Endothelial cell of umbilical vein (primary cell): ENCODE measurements around the gene MICAL3. TPM values are rescaled to one million over a fixed set of nuclear protein-coding genes. Genes with fewer than 3 reads are reported as not detected.
A peak's percentile ranks its signal among the peaks of the same experiment; 100 is the strongest.

Experiments used
- BruUV-seq: library from RNA; stranded (reverse); fragments of 400-500 nt; replicated peaks from 2 replicates; lab custom pipeline; 2021; lab: Mats Ljungman, UMichigan
- CTCF ChIA-PET: fragments of 300-600, 350-600 bp; sonication (Branson Sonifier 250); formaldehyde crosslinking; loops from one replicate; lab custom pipeline; 2021; ENCODE audit warnings: antibody characterized with exemption, inconsistent platforms; lab: Charles Lee
- POLR2A ChIA-PET: fragments of 300-600, 350-600 bp; sonication (Branson Sonifier 250); formaldehyde crosslinking; loops from one replicate; lab custom pipeline; 2021; ENCODE audit warnings: antibody characterized with exemption, inconsistent platforms; lab: Charles Lee
- DNase-seq: peaks from one replicate; pipeline ENCODE4 v3.0.0-alpha.2; 2011; ENCODE audit warnings: low read depth, low spot score
- FAIRE-seq: peaks from 2 replicates; lab custom pipeline; 2011; peaks lifted over from hg19 to GRCh38; lab: Jason Lieb, UNC
- H2AFZ ChIP-seq: 2 replicates; pipeline ENCODE4 v1.6.0; 2012; ENCODE audit warnings: low read depth, low read length, control low read depth, inconsistent platforms
- H3K27ac ChIP-seq: 2 replicates; pipeline ENCODE4 v1.5.1; 2011; ENCODE audit warnings: low read depth, mild to moderate bottlenecking, control low read depth, low read length, moderate library complexity; ENCODE audit not compliant: insufficient read depth
- H3K27me3 ChIP-seq, 2 experiments: 2 replicates each; pipeline versions ENCODE4 v1.6.0 to v1.6.1; 2011; ENCODE audit warnings: low read length in 2 of 2, mixed read lengths in 1 of 2; ENCODE audit not compliant: control insufficient read depth in 2 of 2, insufficient read depth in 2 of 2
- H3K36me3 ChIP-seq, 2 experiments: 2 replicates in 1 of 2; 3 replicates in 1 of 2; pipeline ENCODE4 v1.5.1; 2011; ENCODE audit warnings: low read length in 2 of 2, mild to moderate bottlenecking in 1 of 2, moderate library complexity in 1 of 2; ENCODE audit not compliant: control insufficient read depth in 2 of 2, insufficient read depth in 2 of 2; ENCODE audit errors: extremely low read depth in 1 of 2
- H3K4me1 ChIP-seq: 3 replicates; pipeline ENCODE4 v1.5.1; 2011; ENCODE audit warnings: mild to moderate bottlenecking, low read length; ENCODE audit not compliant: control insufficient read depth, insufficient read depth; ENCODE audit errors: extremely low read depth
- H3K4me2 ChIP-seq: 2 replicates; pipeline ENCODE4 v1.6.1; 2011; ENCODE audit warnings: low read length, control low read depth, mixed read lengths; ENCODE audit not compliant: insufficient read depth
- H3K4me3 ChIP-seq, 3 experiments: fragments of 200-600 bp in 1 of 3; sonication (generic), shearing (Covaris generic) in 1 of 3; replicated peaks in 1 of 3; 2 replicates each; pipeline ENCODE4 v1.5.1; 2011 to 2016; ENCODE audit warnings: control low read depth in 3 of 3, low read length in 3 of 3, mild to moderate bottlenecking in 2 of 3, inconsistent platforms in 1 of 3, low read depth in 1 of 3, moderate library complexity in 1 of 3; ENCODE audit not compliant: insufficient read depth in 1 of 3
- H3K79me2 ChIP-seq: 2 replicates; pipeline ENCODE4 v1.6.0; 2012; ENCODE audit warnings: low read length, inconsistent platforms; ENCODE audit not compliant: control insufficient read depth, insufficient read depth
- H3K9ac ChIP-seq: replicated peaks from 2 replicates; pipeline ENCODE3; 2011; ENCODE audit warnings: low read length, control low read depth; ENCODE audit not compliant: insufficient read depth; ENCODE audit errors: extremely low read depth
- H3K9me1 ChIP-seq: replicated peaks from 3 replicates; pipeline ENCODE4 v1.6.0; 2011; ENCODE audit warnings: mild to moderate bottlenecking, low read length; ENCODE audit not compliant: control insufficient read depth, insufficient read depth; ENCODE audit errors: extremely low read depth
- H3K9me3 ChIP-seq: replicated peaks from 2 replicates; pipeline ENCODE4 v1.5.1; 2012; ENCODE audit warnings: low read length, inconsistent platforms; ENCODE audit not compliant: control insufficient read depth, insufficient read depth
- H4K20me1 ChIP-seq: replicated peaks from 2 replicates; pipeline ENCODE3; 2011; ENCODE audit warnings: mild to moderate bottlenecking, low read length; ENCODE audit not compliant: control insufficient read depth, insufficient read depth; ENCODE audit errors: extremely low read depth
- EZH2 ChIP-seq: IDR thresholded peaks from 2 replicates; pipeline ENCODE4 v1.6.1; 2012; ENCODE audit warnings: borderline replicate concordance, low read depth, mild to moderate bottlenecking, moderate library complexity, low read length, inconsistent platforms; ENCODE audit not compliant: severe bottlenecking
- FOS ChIP-seq: IDR thresholded peaks from 2 replicates; pipeline ENCODE4 v1.6.1; 2011; ENCODE audit warnings: mild to moderate bottlenecking, low read length, moderate library complexity, borderline replicate concordance; ENCODE audit not compliant: insufficient read depth
- GATA2 ChIP-seq: IDR thresholded peaks from 2 replicates; pipeline ENCODE4 v1.7.0; 2011; ENCODE audit warnings: low read depth, mild to moderate bottlenecking, moderate library complexity, mixed read lengths, low read length; ENCODE audit not compliant: insufficient read length, insufficient read depth
- JUN ChIP-seq: IDR thresholded peaks from 2 replicates; pipeline ENCODE4 v1.6.1; 2011; ENCODE audit warnings: borderline replicate concordance, low read depth; ENCODE audit not compliant: insufficient read length, insufficient read depth
- MAX ChIP-seq: IDR thresholded peaks from 2 replicates; pipeline ENCODE4 v1.6.1; 2011; ENCODE audit not compliant: insufficient read depth, insufficient read length
- MYC ChIP-seq: IDR thresholded peaks from one replicate; pipeline ENCODE4 v1.6.1; 2011; ENCODE audit warnings: mild to moderate bottlenecking, low read depth, low read length
- POLR2A ChIP-seq: IDR thresholded peaks from 2 replicates; pipeline ENCODE4 v1.6.1; 2012; ENCODE audit warnings: low read depth, mild to moderate bottlenecking, control low read depth, low read length
- POLR2AphosphoS5 ChIP-seq: IDR thresholded peaks from 2 replicates; pipeline ENCODE4 v1.6.1; 2012; ENCODE audit warnings: low read depth, mild to moderate bottlenecking, control low read depth, low read length, moderate library complexity; ENCODE audit not compliant: insufficient read depth
- dilution Hi-C: fragments of 300-500 bp; cut with MboI; formaldehyde crosslinking; loops from one replicate; pipeline ENCODE4 v1.15.0; 2019; ENCODE audit warnings: low sequenced_read_pairs; ENCODE audit not compliant: extremely low pct_ligation_motif_present
- intact Hi-C: fragments of 100-400 bp; cut with micrococcal nuclease; formaldehyde crosslinking; loops from one replicate; pipeline ENCODE4 v1.10.0; 2022
- polyA plus RNA-seq, 4 experiments: library from polyadenylated mRNA; depleted of rRNA in 3 of 4; stranded (reverse) in 3 of 4; unstranded in 1 of 4; fragments of >200 nt; gene quantifications; 2 replicates each; pipeline versions ENCODE4 v1.2.1 to v1.2.3, GENCODE V29; 2011 to 2012; ENCODE audit warnings: missing spikeins in 1 of 4
- total RNA-seq: library from RNA; stranded (reverse); gene quantifications from 2 replicates; pipeline ENCODE4 v1.2.3, GENCODE V29; 2021
- TF ChIP-seq, protein P1 (sequence below), 2 donors: IDR thresholded peaks; 1 replicate in 1 of 2; 2 replicates in 1 of 2; pipeline ENCODE4 v1.5.1; 2011; ENCODE audit warnings: low read length in 2 of 2, mild to moderate bottlenecking in 2 of 2, moderate library complexity in 2 of 2, control low read depth in 1 of 2, inconsistent platforms in 1 of 2, low read depth in 1 of 2; ENCODE audit not compliant: insufficient read depth in 1 of 2; ENCODE audit errors: extremely low read depth in 1 of 2

MICAL3 gene
- total and polyA plus RNA-seq, 2 donors (not counting 3 experiments of a cell fraction or from before 2014, with no cell fraction given), result 14.5 to 63.7 TPM

GRCh38 chr22:17817511-17818065 lies 206.8 kb downstream of the MICAL3 start:
- Histone ChIP-seq H3K79me2 (no peaks in the 10 kb centered on the region), H3K27ac (no peak overlapping the region), H4K20me1 (no peaks in the 10 kb centered on the region), H3K36me3 (peaks cover 2 to 14% of the 10 kb centered on the region in 2 experiments), H3K4me3 (no peak overlapping the region), H3K9me1 (no peaks in the 10 kb centered on the region), H3K9me3 (no peaks in the 10 kb centered on the region), H3K4me1 (no peaks in the 10 kb centered on the region), H2AFZ (no peak overlapping the region), H3K4me2 (no peak overlapping the region), H3K27me3 (no peaks in the 10 kb centered on the region), H3K9ac (no peak overlapping the region)
- ChIA-PET CTCF (interaction anchor here (1.4 to 2.4 kb wide), 4 partner anchors 11 to 258 kb away, joined by 3 to 7 read pairs (median 4); no protein-coding TSS in a partner anchor), POLR2A (no interaction called here)
- TSS peak; percentile 48 for BruUV-seq
- no peak for FAIRE-seq
- no peak for TF ChIP-seq GATA2
- TF ChIP-seq, protein P1, sequence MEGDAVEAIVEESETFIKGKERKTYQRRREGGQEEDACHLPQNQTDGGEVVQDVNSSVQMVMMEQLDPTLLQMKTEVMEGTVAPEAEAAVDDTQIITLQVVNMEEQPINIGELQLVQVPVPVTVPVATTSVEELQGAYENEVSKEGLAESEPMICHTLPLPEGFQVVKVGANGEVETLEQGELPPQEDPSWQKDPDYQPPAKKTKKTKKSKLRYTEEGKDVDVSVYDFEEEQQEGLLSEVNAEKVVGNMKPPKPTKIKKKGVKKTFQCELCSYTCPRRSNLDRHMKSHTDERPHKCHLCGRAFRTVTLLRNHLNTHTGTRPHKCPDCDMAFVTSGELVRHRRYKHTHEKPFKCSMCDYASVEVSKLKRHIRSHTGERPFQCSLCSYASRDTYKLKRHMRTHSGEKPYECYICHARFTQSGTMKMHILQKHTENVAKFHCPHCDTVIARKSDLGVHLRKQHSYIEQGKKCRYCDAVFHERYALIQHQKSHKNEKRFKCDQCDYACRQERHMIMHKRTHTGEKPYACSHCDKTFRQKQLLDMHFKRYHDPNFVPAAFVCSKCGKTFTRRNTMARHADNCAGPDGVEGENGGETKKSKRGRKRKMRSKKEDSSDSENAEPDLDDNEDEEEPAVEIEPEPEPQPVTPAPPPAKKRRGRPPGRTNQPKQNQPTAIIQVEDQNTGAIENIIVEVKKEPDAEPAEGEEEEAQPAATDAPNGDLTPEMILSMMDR (IDR thresholded peaks at IDR 0.05; ENCODE audit: extremely low read depth in 1 of 2, insufficient read depth in 1 of 2, low read depth in 1 of 2, low read length in 2 of 2), result no peak
- TF ChIP-seq MYC, result no peak
- no peak for TF ChIP-seq JUN
- no peak for TF ChIP-seq POLR2AphosphoS5
- TF ChIP-seq POLR2A, result no peak
- TF ChIP-seq FOS, result no peak
- no peak for TF ChIP-seq MAX
- no peak for TF ChIP-seq EZH2
- dilution Hi-C loops, result no loop called here
- intact Hi-C loops, result no loop called here
- no peak for DNase-seq
